ENCODE results near the gene ADAD1. TPM values are rescaled to one million over a fixed set of nuclear protein-coding genes. Genes with fewer than 3 reads are reported as not detected.
"Not testable (repeated sequence)": the region's sequence is repeated elsewhere in the genome, so short reads cannot be mapped to it uniquely, and the experiment has no call there.

ADAD1 gene
- polyA plus RNA-seq, 1 donor (not counting 4 experiments of a cell fraction or from before 2014, with no cell fraction given): not detected

- no peaks in the 10 kb centered on the region for H3K9me3 ChIP-seq (ENCODE audit: control insufficient read depth, low read depth, low read length)
- no peaks in the 10 kb centered on the region for H3K4me1 ChIP-seq (ENCODE audit: control insufficient read depth, extremely low read depth, insufficient read depth, low read length)
- TF ChIP-seq CTCF (optimal IDR thresholded peaks at IDR 0.05 in 1 of 3, IDR thresholded peaks at IDR 0.05 in 1 of 3, conservative IDR thresholded peaks at IDR 0.05 in 1 of 3; ENCODE audit: extremely low read depth in 1 of 3, insufficient read depth in 2 of 3, low read length in 3 of 3): no peak
- no peak for TF ChIP-seq EZH2 (IDR thresholded peaks at IDR 0.05; ENCODE audit: low read length)
- H3K79me2 ChIP-seq (ENCODE audit: control insufficient read depth, insufficient read depth, low read length): no peaks in the 10 kb centered on the region
- H3K9me1 ChIP-seq (ENCODE audit: control insufficient read depth, extremely low read depth, insufficient read depth, low read length): no peaks in the 10 kb centered on the region
- H3K27me3 ChIP-seq (ENCODE audit: control insufficient read depth, extremely low read depth, insufficient read depth, low read length): no peaks in the 10 kb centered on the region
- H3K27ac ChIP-seq (ENCODE audit: control insufficient read depth, insufficient read depth, low read length): no peak overlapping the region
- H3K36me3 ChIP-seq (ENCODE audit: control insufficient read depth in 2 of 2, extremely low read depth in 1 of 2, insufficient read depth in 2 of 2, low read length in 2 of 2): peaks cover 1 to 5% of the 10 kb centered on the region in 2 experiments
- H2AFZ ChIP-seq (ENCODE audit: control insufficient read depth, low read length): no peak overlapping the region
- dilution Hi-C loops (cut with MboI; ENCODE audit: extremely low pct_ligation_motif_present, low sequenced_read_pairs): no loop called here
- no peak overlapping the region for H3K4me3 ChIP-seq (ENCODE audit: control insufficient read depth in 2 of 3, extremely low read depth in 1 of 3, insufficient read depth in 2 of 3, low read depth in 1 of 3, low read length in 3 of 3)
- no peak overlapping the region for H3K4me2 ChIP-seq (ENCODE audit: control insufficient read depth, extremely low read depth, insufficient read depth, low read depth, low read length)
- H4K20me1 ChIP-seq (ENCODE audit: control insufficient read depth, extremely low read depth, insufficient read depth, low read length): no peaks in the 10 kb centered on the region
- FAIRE-seq (no peak), DNase-seq (ENCODE audit: low read depth, low spot score) (no peak)
- H3K9ac ChIP-seq (ENCODE audit: control insufficient read depth, extremely low read depth, insufficient read depth, low read length): no peak overlapping the region
Observed at GRCh38 chr4:122360754-122361153, 18.1 kb upstream of the ADAD1 start.

- no peak for FAIRE-seq
- no peak overlapping the region for H2AFZ ChIP-seq (ENCODE audit: control insufficient read depth, low read length)
- no peak overlapping the region for H3K27ac ChIP-seq (ENCODE audit: control insufficient read depth, insufficient read depth, low read length)
- H3K4me2 ChIP-seq (ENCODE audit: control insufficient read depth, extremely low read depth, insufficient read depth, low read depth, low read length): no peak overlapping the region
- no peaks in the 10 kb centered on the region for H3K4me1 ChIP-seq (ENCODE audit: control insufficient read depth, extremely low read depth, insufficient read depth, low read length)
- dilution Hi-C loops (cut with MboI; ENCODE audit: extremely low pct_ligation_motif_present, low sequenced_read_pairs): no loop called here
- H3K4me3 ChIP-seq (ENCODE audit: control insufficient read depth in 2 of 3, extremely low read depth in 1 of 3, insufficient read depth in 2 of 3, low read depth in 1 of 3, low read length in 3 of 3): no peak overlapping the region
- H3K79me2 ChIP-seq (ENCODE audit: control insufficient read depth, insufficient read depth, low read length): no peaks in the 10 kb centered on the region
- no peaks in the 10 kb centered on the region for H3K27me3 ChIP-seq (ENCODE audit: control insufficient read depth, extremely low read depth, insufficient read depth, low read length)
- TF ChIP-seq EZH2 (IDR thresholded peaks at IDR 0.05; ENCODE audit: low read length) (no peak), CTCF (optimal IDR thresholded peaks at IDR 0.05 in 1 of 3, IDR thresholded peaks at IDR 0.05 in 1 of 3, conservative IDR thresholded peaks at IDR 0.05 in 1 of 3; ENCODE audit: extremely low read depth in 1 of 3, insufficient read depth in 2 of 3, low read length in 3 of 3) (no peak)
- H3K9me1 ChIP-seq (ENCODE audit: control insufficient read depth, extremely low read depth, insufficient read depth, low read length): no peaks in the 10 kb centered on the region
- no peak for DNase-seq (ENCODE audit: low read depth, low spot score)
- no peaks in the 10 kb centered on the region for H4K20me1 ChIP-seq (ENCODE audit: control insufficient read depth, extremely low read depth, insufficient read depth, low read length)
- H3K9me3 ChIP-seq (ENCODE audit: control insufficient read depth, low read depth, low read length): no peaks in the 10 kb centered on the region
- no peaks in the 10 kb centered on the region for H3K36me3 ChIP-seq (ENCODE audit: control insufficient read depth in 2 of 2, extremely low read depth in 1 of 2, insufficient read depth in 2 of 2, low read length in 2 of 2)
- no peak overlapping the region for H3K9ac ChIP-seq (ENCODE audit: control insufficient read depth, extremely low read depth, insufficient read depth, low read length)
Observed at GRCh38 chr4:122364700-122365404, 14.0 kb upstream of the ADAD1 start.

GRCh38 chr4:122368786-122369185 lies 10.0 kb upstream of the ADAD1 start:
- dilution Hi-C loops (cut with MboI; ENCODE audit: extremely low pct_ligation_motif_present, low sequenced_read_pairs); H3K27me3 ChIP-seq (ENCODE audit: control insufficient read depth, extremely low read depth, insufficient read depth, low read length); H3K4me2 ChIP-seq (ENCODE audit: control insufficient read depth, extremely low read depth, insufficient read depth, low read depth, low read length); DNase-seq (ENCODE audit: low read depth, low spot score); FAIRE-seq; H3K4me1 ChIP-seq (ENCODE audit: control insufficient read depth, extremely low read depth, insufficient read depth, low read length); H3K4me3 ChIP-seq (ENCODE audit: control insufficient read depth in 2 of 3, extremely low read depth in 1 of 3, insufficient read depth in 2 of 3, low read depth in 1 of 3, low read length in 3 of 3); H3K36me3 ChIP-seq (ENCODE audit: control insufficient read depth in 2 of 2, extremely low read depth in 1 of 2, insufficient read depth in 2 of 2, low read length in 2 of 2); H4K20me1 ChIP-seq (ENCODE audit: control insufficient read depth, extremely low read depth, insufficient read depth, low read length); H3K9me3 ChIP-seq (ENCODE audit: control insufficient read depth, low read depth, low read length); H3K27ac ChIP-seq (ENCODE audit: control insufficient read depth, insufficient read depth, low read length); H3K9me1 ChIP-seq (ENCODE audit: control insufficient read depth, extremely low read depth, insufficient read depth, low read length); H2AFZ ChIP-seq (ENCODE audit: control insufficient read depth, low read length); H3K9ac ChIP-seq (ENCODE audit: control insufficient read depth, extremely low read depth, insufficient read depth, low read length); H3K79me2 ChIP-seq (ENCODE audit: control insufficient read depth, insufficient read depth, low read length): not testable (repeated sequence)
